ENCODE measurements around the gene FOXO1. TPM values are rescaled to one million over a fixed set of nuclear protein-coding genes. Genes with fewer than 3 reads are reported as not detected.
A peak's percentile ranks its signal among the peaks of the same experiment; 100 is the strongest.

Gene FOXO1
- total RNA-seq, 2 donors from 2014 or later = 41.7 to 60.9 TPM

- H3K27ac ChIP-seq = peak overlapping the region in 1 of 2 donors; percentile 10
Measured at GRCh38 chr13:40581277-40581579, 85.2 kb downstream of the FOXO1 start.

GRCh38 chr13:40580566-40581276 lies 85.7 kb downstream of the FOXO1 start:
- TF ChIP-seq CTCF (IDR thresholded peaks at IDR 0.05) = no peak
- no peaks in the 10 kb centered on the region for H3K36me3 ChIP-seq
- no peaks in the 10 kb centered on the region for H3K9me3 ChIP-seq
- ATAC-seq (ENCODE audit: insufficient number of reproducible peaks, low FRiP score, low read depth) (no peak), DNase-seq (ENCODE audit: low spot score) (no peak)
- H3K4me1 ChIP-seq (ENCODE audit: control insufficient read depth in 1 of 2, low read depth in 2 of 2) = peaks cover 17 to 48% of the 10 kb centered on the region in 2 donors
- peak overlapping the region in 1 of 2 donors; percentile 10 for H3K27ac ChIP-seq
- no peak overlapping the region for H3K4me3 ChIP-seq
- H3K27me3 ChIP-seq (replicated peaks; ENCODE audit: insufficient read depth) = no peaks in the 10 kb centered on the region

More at GRCh38 chr13:40581277-40581579, 85.2 kb downstream of the FOXO1 start:
- Histone ChIP-seq H3K27me3 (replicated peaks; ENCODE audit: insufficient read depth) (no peaks in the 10 kb centered on the region), H3K36me3 (no peaks in the 10 kb centered on the region), H3K4me3 (no peak overlapping the region), H3K9me3 (no peaks in the 10 kb centered on the region), H3K4me1 (ENCODE audit: control insufficient read depth in 1 of 2, low read depth in 2 of 2) (peaks cover 17 to 48% of the 10 kb centered on the region in 2 donors)
- ATAC-seq (ENCODE audit: insufficient number of reproducible peaks, low FRiP score, low read depth) = no peak
- no peak for TF ChIP-seq CTCF (IDR thresholded peaks at IDR 0.05)
- no peak for DNase-seq (ENCODE audit: low spot score)

GRCh38 chr13:40579535-40579934 lies 86.9 kb downstream of the FOXO1 start:
- Histone ChIP-seq H3K27me3 (replicated peaks; ENCODE audit: insufficient read depth) (no peaks in the 10 kb centered on the region), H3K36me3 (no peaks in the 10 kb centered on the region), H3K9me3 (no peaks in the 10 kb centered on the region), H3K4me3 (no peak overlapping the region), H3K27ac (no peak overlapping the region), H3K4me1 (ENCODE audit: control insufficient read depth in 1 of 2, low read depth in 2 of 2) (peaks cover 17 to 48% of the 10 kb centered on the region in 2 donors)
- TF ChIP-seq CTCF (IDR thresholded peaks at IDR 0.05) = no peak
- DNase-seq (ENCODE audit: low spot score) (no peak), ATAC-seq (ENCODE audit: insufficient number of reproducible peaks, low FRiP score, low read depth) (no peak)

- no peaks in the 10 kb centered on the region for H3K36me3 ChIP-seq
- DNase-seq (ENCODE audit: low spot score) = no peak
- no peak for ATAC-seq (ENCODE audit: insufficient number of reproducible peaks, low FRiP score, low read depth)
Measured at GRCh38 chr13:40578055-40578454, 88.4 kb downstream of the FOXO1 start.

GRCh38 chr13:40576369-40576768 lies 90.1 kb downstream of the FOXO1 start:
- no peaks in the 10 kb centered on the region for H3K27me3 ChIP-seq (replicated peaks; ENCODE audit: insufficient read depth)
- TF ChIP-seq CTCF (IDR thresholded peaks at IDR 0.05) = no peak
- H3K27ac ChIP-seq = no peak overlapping the region
- no peak overlapping the region for H3K4me3 ChIP-seq
- no peaks in the 10 kb centered on the region for H3K36me3 ChIP-seq
- peaks cover 17 to 56% of the 10 kb centered on the region in 2 donors for H3K4me1 ChIP-seq (ENCODE audit: control insufficient read depth in 1 of 2, low read depth in 2 of 2)
- ATAC-seq (ENCODE audit: insufficient number of reproducible peaks, low FRiP score, low read depth) (no peak), DNase-seq (ENCODE audit: low spot score) (no peak)
- no peaks in the 10 kb centered on the region for H3K9me3 ChIP-seq

More at GRCh38 chr13:40578055-40578454, 88.4 kb downstream of the FOXO1 start:
- Histone ChIP-seq H3K9me3 (no peaks in the 10 kb centered on the region), H3K4me3 (no peak overlapping the region), H3K27ac (no peak overlapping the region), H3K4me1 (ENCODE audit: control insufficient read depth in 1 of 2, low read depth in 2 of 2) (peaks cover 17 to 52% of the 10 kb centered on the region in 2 donors), H3K27me3 (replicated peaks; ENCODE audit: insufficient read depth) (no peaks in the 10 kb centered on the region)
- no peak for TF ChIP-seq CTCF (IDR thresholded peaks at IDR 0.05)

All from thoracic aorta (tissue), 2 donors.